ENCODE measurements around the gene DYRK2.
A peak's percentile ranks its signal among the peaks of the same experiment; 100 is the strongest.

Gene DYRK2

GRCh38 chr12:67647181-67647798, 1.3 kb upstream of the DYRK2 start:
- Histone ChIP-seq H3K27ac (ENCODE audit: low read depth, low read length) (no peak overlapping the region), H3K4me3 (ENCODE audit: insufficient read depth, low read length, poor library complexity, severe bottlenecking) (no peak overlapping the region), H3K9me2 (replicated peaks; ENCODE audit: insufficient read depth, low read length) (no peaks in the 10 kb centered on the region), H3K27me3 (ENCODE audit: low read length) (no peaks in the 10 kb centered on the region), H3K9ac (ENCODE audit: low read length) (no peak overlapping the region), H2AFZ (ENCODE audit: low read depth, low read length, severe bottlenecking) (no peak overlapping the region), H3K36me3 (ENCODE audit: low read length) (no peaks in the 10 kb centered on the region), H3K4me2 (ENCODE audit: low read depth, low read length, poor library complexity, severe bottlenecking) (no peak overlapping the region), H3K79me2 (ENCODE audit: insufficient read depth, low read length) (peaks cover 29% of the 10 kb centered on the region), H4K20me1 (ENCODE audit: low read depth, low read length) (no peaks in the 10 kb centered on the region), H3F3A (ENCODE audit: insufficient read depth) (0 out of 2 replicates have a peak, but pooled peaks cover 13% of the 10 kb centered on the region), H3K9me3 (ENCODE audit: insufficient read depth, low read length) (no peaks in the 10 kb centered on the region)
- TF ChIP-seq, protein P1, sequence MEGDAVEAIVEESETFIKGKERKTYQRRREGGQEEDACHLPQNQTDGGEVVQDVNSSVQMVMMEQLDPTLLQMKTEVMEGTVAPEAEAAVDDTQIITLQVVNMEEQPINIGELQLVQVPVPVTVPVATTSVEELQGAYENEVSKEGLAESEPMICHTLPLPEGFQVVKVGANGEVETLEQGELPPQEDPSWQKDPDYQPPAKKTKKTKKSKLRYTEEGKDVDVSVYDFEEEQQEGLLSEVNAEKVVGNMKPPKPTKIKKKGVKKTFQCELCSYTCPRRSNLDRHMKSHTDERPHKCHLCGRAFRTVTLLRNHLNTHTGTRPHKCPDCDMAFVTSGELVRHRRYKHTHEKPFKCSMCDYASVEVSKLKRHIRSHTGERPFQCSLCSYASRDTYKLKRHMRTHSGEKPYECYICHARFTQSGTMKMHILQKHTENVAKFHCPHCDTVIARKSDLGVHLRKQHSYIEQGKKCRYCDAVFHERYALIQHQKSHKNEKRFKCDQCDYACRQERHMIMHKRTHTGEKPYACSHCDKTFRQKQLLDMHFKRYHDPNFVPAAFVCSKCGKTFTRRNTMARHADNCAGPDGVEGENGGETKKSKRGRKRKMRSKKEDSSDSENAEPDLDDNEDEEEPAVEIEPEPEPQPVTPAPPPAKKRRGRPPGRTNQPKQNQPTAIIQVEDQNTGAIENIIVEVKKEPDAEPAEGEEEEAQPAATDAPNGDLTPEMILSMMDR (IDR thresholded peaks at IDR 0.05; ENCODE audit: insufficient read depth, low read length, poor library complexity, severe bottlenecking) = no peak
- TF ChIP-seq EZH2phosphoT487 (conservative IDR thresholded peaks at IDR 0.05; ENCODE audit: low read length) = no peak

GRCh38 chr12:67647799-67648520, 585 bp upstream of the DYRK2 start:
- no peaks in the 10 kb centered on the region for H3K27me3 ChIP-seq (ENCODE audit: low read length)
- H3K36me3 ChIP-seq (ENCODE audit: low read length) = no peaks in the 10 kb centered on the region
- no peak overlapping the region for H3K27ac ChIP-seq (ENCODE audit: low read depth, low read length)
- peak overlapping the region; percentile 60 for H3K9ac ChIP-seq (ENCODE audit: low read length)
- peak overlapping the region; percentile 99 for H2AFZ ChIP-seq (ENCODE audit: low read depth, low read length, severe bottlenecking)
- peaks cover 35% of the 10 kb centered on the region for H3K79me2 ChIP-seq (ENCODE audit: insufficient read depth, low read length)
- H4K20me1 ChIP-seq (ENCODE audit: low read depth, low read length) = no peaks in the 10 kb centered on the region
- peak overlapping the region; percentile 86 for H3K4me2 ChIP-seq (ENCODE audit: low read depth, low read length, poor library complexity, severe bottlenecking)
- H3F3A ChIP-seq (ENCODE audit: insufficient read depth) = 0 out of 2 replicates have a peak, but pooled peaks cover 13% of the 10 kb centered on the region
- no peaks in the 10 kb centered on the region for H3K9me2 ChIP-seq (replicated peaks; ENCODE audit: insufficient read depth, low read length)
- H3K9me3 ChIP-seq (ENCODE audit: insufficient read depth, low read length) = no peaks in the 10 kb centered on the region
- no peak for TF ChIP-seq EZH2phosphoT487 (conservative IDR thresholded peaks at IDR 0.05; ENCODE audit: low read length)
- TF ChIP-seq, protein P1 (IDR thresholded peaks at IDR 0.05; ENCODE audit: insufficient read depth, low read length, poor library complexity, severe bottlenecking) = no peak
- H3K4me3 ChIP-seq (ENCODE audit: insufficient read depth, low read length, poor library complexity, severe bottlenecking) = peak overlapping the region; percentile 71

GRCh38 chr12:67649261-67649569, 670 bp downstream of the DYRK2 start:
- peak overlapping the region; percentile 89 for H3K4me3 ChIP-seq (ENCODE audit: insufficient read depth, low read length, poor library complexity, severe bottlenecking)
- H3K27me3 ChIP-seq (ENCODE audit: low read length) = no peaks in the 10 kb centered on the region
- no peaks in the 10 kb centered on the region for H4K20me1 ChIP-seq (ENCODE audit: low read depth, low read length)
- H3K4me2 ChIP-seq (ENCODE audit: low read depth, low read length, poor library complexity, severe bottlenecking) = peak overlapping the region; percentile 90
- no peaks in the 10 kb centered on the region for H3K9me2 ChIP-seq (replicated peaks; ENCODE audit: insufficient read depth, low read length)
- H3K27ac ChIP-seq (ENCODE audit: low read depth, low read length) = peak overlapping the region; percentile 60
- H2AFZ ChIP-seq (ENCODE audit: low read depth, low read length, severe bottlenecking) = peak overlapping the region; percentile 47
- peaks cover 47% of the 10 kb centered on the region for H3K79me2 ChIP-seq (ENCODE audit: insufficient read depth, low read length)
- H3K9ac ChIP-seq (ENCODE audit: low read length) = peak overlapping the region; percentile 90
- no peak for TF ChIP-seq EZH2phosphoT487 (conservative IDR thresholded peaks at IDR 0.05; ENCODE audit: low read length)
- TF ChIP-seq, protein P1 (IDR thresholded peaks at IDR 0.05; ENCODE audit: insufficient read depth, low read length, poor library complexity, severe bottlenecking) = no peak
- 0 out of 2 replicates have a peak, but pooled peaks cover 13% of the 10 kb centered on the region for H3F3A ChIP-seq (ENCODE audit: insufficient read depth)
- H3K9me3 ChIP-seq (ENCODE audit: insufficient read depth, low read length) = no peaks in the 10 kb centered on the region
- H3K36me3 ChIP-seq (ENCODE audit: low read length) = no peaks in the 10 kb centered on the region

Measured in SU-DHL-6 (cell line).